ENCODE results near the gene NOL4L. TPM values are rescaled to one million over a fixed set of nuclear protein-coding genes. Genes with fewer than 3 reads are reported as not detected.
A peak's percentile ranks its signal among the peaks of the same experiment; 100 is the strongest.
"Not testable (repeated sequence)": the region's sequence is repeated elsewhere in the genome, so short reads cannot be mapped to it uniquely, and the experiment has no call there.

The NOL4L gene
- total RNA-seq, 6 experiments from 2014 or later: 12.0 to 16.3 (median 13.2) TPM

DNA sequence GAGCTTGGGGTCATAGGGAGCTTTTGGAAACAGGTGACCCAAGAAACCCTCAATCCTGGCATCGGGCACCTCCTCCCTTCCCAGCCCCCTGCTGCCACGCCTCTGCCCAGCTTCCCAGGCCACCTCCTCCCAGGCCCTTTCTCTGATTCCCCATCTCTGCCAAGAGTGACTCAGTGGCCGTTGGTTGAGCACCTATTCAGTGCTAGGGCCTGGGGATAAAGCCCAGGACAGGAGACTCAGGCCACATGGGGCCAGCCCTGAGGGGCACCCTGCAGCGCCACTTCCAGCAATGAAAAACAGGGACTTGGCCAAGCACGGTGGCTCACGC is 116.9 kb downstream of the NOL4L start:
- no peak for DNase-seq
- Mint-ChIP-seq H3K4me3 (no peak overlapping the region), H3K27me3 (ENCODE audit: insufficient read depth) (peaks cover 2% of the 10 kb centered on the region; the same call in 1 of the 2 replicates), H3K36me3 (ENCODE audit: low read depth) (peaks cover 7% of the 10 kb centered on the region; the same call in 1 of the 2 replicates), H3K9me3 (no peaks in the 10 kb centered on the region), H3K27ac (no peak overlapping the region), H3K4me1 (ENCODE audit: low read depth) (peaks cover 22% of the 10 kb centered on the region)
- TF ChIP-seq, protein P1, sequence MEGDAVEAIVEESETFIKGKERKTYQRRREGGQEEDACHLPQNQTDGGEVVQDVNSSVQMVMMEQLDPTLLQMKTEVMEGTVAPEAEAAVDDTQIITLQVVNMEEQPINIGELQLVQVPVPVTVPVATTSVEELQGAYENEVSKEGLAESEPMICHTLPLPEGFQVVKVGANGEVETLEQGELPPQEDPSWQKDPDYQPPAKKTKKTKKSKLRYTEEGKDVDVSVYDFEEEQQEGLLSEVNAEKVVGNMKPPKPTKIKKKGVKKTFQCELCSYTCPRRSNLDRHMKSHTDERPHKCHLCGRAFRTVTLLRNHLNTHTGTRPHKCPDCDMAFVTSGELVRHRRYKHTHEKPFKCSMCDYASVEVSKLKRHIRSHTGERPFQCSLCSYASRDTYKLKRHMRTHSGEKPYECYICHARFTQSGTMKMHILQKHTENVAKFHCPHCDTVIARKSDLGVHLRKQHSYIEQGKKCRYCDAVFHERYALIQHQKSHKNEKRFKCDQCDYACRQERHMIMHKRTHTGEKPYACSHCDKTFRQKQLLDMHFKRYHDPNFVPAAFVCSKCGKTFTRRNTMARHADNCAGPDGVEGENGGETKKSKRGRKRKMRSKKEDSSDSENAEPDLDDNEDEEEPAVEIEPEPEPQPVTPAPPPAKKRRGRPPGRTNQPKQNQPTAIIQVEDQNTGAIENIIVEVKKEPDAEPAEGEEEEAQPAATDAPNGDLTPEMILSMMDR (IDR thresholded peaks at IDR 0.05): no peak

DNA sequence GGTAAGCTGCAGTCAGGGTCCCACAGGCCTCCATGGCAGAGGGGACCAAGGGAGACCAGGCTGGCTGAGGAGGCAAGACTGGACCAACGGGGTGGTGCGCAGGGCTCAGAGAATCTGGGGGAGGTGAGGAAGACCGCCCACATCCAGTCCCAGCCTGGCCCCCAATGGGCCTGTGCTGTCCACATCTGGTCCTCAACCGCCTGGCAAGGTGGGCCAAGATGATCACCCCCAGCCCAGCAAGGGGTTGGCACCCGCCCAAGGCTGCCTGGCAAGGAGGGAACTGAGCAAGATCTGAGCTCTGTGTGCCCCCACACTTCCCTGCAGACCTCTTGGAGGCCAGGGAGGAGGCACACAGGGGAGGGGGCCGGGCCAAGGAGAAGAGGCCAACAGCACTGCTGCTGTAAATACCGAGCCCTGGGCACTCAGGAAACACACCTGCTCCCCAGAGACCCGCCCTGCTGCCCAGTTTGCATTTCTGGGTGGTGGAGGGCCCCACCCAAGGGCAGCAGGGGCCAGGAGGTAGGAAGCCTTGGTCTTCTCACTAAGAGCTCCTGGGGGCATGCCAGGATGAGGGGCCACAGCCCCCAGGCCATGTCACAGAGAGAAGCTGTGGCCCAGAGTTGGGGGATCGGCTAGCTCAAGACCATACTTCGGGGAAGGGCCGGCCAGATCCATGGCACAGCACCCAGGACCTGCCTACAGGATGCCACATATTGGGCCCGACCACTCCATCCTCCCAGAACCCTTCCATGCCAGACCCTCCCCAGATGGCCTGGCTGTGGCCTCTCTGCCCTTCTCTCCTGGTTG is 117.4 kb downstream of the NOL4L start:
- Mint-ChIP-seq H3K4me1 (ENCODE audit: low read depth) (peaks cover 22% of the 10 kb centered on the region), H3K4me3 (no peak overlapping the region), H3K36me3 (ENCODE audit: low read depth) (peaks cover 7% of the 10 kb centered on the region; the same call in 1 of the 2 replicates), H3K27ac (peak overlapping the region; percentile 5; the same call in 1 of the 2 replicates), H3K27me3 (ENCODE audit: insufficient read depth) (peaks cover 2% of the 10 kb centered on the region; the same call in 1 of the 2 replicates), H3K9me3 (no peaks in the 10 kb centered on the region)
- DNase-seq: no peak
- TF ChIP-seq, protein P1 (IDR thresholded peaks at IDR 0.05): no peak

DNA sequence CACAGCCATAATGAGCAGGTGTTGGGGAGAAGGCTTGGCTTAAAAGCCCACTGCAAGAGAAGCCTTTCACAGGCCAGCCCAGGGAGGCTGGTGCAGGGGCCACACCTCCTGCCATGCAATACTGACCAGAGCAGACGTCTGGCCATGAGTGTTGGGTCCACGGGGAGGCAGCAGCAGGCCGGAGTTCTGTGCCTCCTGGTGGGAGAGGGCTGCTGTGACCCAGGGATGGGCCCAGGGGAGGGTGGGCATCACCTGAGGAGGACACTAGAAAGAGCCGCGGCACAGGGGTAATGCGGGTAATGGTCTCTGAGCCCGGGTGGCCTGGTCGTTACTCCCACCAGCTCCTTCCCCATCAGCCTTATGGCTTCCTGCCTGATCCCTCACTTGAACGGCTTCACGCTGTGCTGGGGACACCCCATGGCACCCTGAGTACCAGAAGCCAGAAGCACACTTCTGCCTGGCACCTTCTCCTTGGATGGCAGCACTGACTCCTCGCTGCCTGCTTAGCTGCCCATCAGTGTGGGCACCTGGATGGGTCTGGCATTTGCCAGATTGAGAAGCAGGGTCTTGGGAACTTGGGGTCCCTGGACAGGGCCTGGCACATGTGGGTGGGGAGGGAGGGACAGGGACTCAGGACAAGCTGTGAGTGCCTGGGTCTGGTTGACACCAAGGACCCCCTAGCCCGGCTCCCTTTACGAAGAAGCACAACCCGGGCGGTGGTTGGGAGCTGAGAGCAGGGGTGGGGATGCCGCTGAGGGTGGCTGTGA is 118.2 kb downstream of the NOL4L start:
- TF ChIP-seq, protein P1 (IDR thresholded peaks at IDR 0.05): no peak
- Mint-ChIP-seq H3K4me1 (ENCODE audit: low read depth) (peaks cover 22% of the 10 kb centered on the region), H3K36me3 (ENCODE audit: low read depth) (peaks cover 7% of the 10 kb centered on the region; the same call in 1 of the 2 replicates), H3K4me3 (no peak overlapping the region), H3K27ac (peak overlapping the region; percentile 98), H3K9me3 (no peaks in the 10 kb centered on the region), H3K27me3 (ENCODE audit: insufficient read depth) (no peaks in the 10 kb centered on the region)
- DNase-seq: no peak

DNA sequence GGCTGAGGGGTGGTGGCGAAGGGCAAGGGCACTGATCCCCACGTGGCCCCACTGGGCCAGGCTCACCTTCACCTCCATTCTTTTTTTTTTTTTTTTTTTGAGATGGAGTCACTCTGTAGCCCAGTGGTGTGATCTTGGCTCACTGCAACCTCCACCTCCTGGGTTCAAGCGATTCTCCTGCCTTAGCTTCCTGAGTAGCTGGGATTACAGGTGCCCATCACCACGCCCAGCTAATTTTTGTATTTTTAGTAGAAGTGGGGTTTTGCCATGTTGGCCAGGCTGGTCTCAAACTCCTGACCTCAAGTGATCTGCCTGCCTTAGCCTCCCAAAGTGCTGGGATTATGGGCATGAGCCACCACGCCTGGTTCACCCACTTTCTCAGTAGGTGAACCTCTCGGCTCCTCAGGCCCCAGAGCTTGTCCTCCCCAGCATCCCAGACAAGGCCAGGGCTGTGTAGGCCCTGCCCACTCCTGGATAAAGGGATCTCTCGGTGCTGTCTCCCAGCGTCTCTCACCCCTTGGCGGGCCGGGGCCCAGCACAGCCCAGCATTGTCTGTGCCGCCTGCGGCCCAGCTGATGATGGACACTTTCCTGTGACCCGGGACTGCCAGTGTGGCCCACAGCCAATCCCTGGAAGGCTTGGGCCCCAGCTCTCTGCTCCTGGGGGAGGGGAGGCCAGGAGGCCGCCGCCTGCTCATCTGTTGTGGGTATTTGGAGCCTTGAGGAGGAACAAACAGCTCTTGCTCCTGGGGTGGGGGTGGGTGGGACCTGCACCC is 119.0 kb downstream of the NOL4L start:
- peaks cover 22% of the 10 kb centered on the region for H3K4me1 Mint-ChIP-seq (ENCODE audit: low read depth)
- H3K36me3 Mint-ChIP-seq (ENCODE audit: low read depth); H3K27me3 Mint-ChIP-seq (ENCODE audit: insufficient read depth); H3K9me3 Mint-ChIP-seq; DNase-seq: not testable (repeated sequence)
- peak overlapping the region; percentile 98 for H3K27ac Mint-ChIP-seq
- peak overlapping the region; percentile 67 for H3K4me3 Mint-ChIP-seq

DNA sequence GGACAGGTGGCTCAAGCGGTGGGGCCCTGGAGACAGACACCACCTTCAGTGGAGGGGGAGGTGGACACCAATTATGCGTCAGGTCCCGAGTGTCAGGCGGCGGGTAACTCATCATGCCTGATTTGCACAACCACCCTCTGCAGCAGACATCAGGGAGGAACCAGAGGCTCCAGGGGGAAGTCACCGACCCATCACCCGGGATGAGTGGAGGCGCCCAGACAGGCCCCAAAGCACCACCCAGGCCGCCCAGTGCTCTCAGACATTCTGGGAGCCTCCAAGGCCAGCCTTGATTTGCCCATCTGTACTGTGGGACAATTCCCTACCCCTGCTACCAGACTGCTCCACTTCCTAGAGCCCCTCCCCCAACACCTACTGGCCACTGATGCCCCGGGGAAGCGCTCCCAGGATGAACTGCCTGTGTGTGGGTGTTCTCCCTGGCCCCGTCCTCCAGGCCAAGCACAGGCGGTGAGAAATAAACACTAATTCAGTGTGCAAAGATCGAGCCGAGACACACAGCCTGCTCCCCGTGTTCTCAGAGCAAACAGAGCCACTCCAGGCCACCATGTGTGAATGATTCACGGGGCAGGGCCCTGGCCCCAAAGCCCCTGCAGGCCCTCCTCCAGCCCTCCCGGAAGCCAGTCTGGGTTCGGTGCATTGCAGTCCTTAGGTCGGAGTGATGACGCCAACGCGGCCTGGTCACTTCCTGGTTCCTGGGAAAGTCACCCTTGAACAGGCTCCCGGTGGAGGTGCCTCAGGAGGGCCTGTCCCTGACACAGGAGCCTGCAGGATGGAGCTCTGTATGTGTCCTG is 119.8 kb downstream of the NOL4L start:
- peak overlapping the region; percentile 67 for H3K4me3 Mint-ChIP-seq
- peaks cover 20% of the 10 kb centered on the region for H3K4me1 Mint-ChIP-seq (ENCODE audit: low read depth)
- peak; percentile 80 for DNase-seq

More for the DNA sequence above, 119.8 kb downstream of the NOL4L start:
- H3K27ac Mint-ChIP-seq: peak overlapping the region; percentile 98
- H3K27me3 Mint-ChIP-seq (ENCODE audit: insufficient read depth): no peaks in the 10 kb centered on the region
- H3K36me3 Mint-ChIP-seq (ENCODE audit: low read depth): no peaks in the 10 kb centered on the region
- no peaks in the 10 kb centered on the region for H3K9me3 Mint-ChIP-seq
- TF ChIP-seq, protein P1 (IDR thresholded peaks at IDR 0.05): no peak

Data from HFFc6 (cell line).